Measurements from ENCODE around the gene HELLS. TPM values are rescaled to one million over a fixed set of nuclear protein-coding genes. Genes with fewer than 3 reads are reported as not detected.

Gene HELLS
- total and polyA plus RNA-seq, 2 experiments from 2014 or later = 776 to 913 TPM

DNA sequence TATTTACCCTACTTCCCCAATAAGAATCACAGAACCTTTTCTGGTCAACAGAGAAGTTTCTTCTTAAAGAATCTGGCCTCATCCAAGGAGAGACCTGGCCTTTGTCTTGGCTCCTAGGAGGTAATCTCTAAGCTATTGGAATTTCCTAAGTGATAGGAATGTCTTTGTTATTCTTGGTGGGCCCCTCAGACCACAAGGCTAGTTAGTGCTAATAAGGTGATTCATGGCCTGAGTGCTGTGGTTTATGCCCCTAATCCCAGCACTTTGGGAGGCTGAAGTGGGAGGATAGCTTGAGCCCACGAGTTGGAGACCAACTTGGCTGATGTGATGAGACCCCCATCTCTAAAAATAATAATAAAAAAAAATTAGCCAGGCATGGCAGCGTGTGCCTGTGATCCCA lies 78.0 kb downstream of the HELLS start:
- Histone ChIP-seq H2AFZ (no peak overlapping the region), H3K4me3 (no peak overlapping the region), H3K4me2 (peak overlapping the region; percentile 48), H3K79me2 (replicated peaks; ENCODE audit: insufficient read depth) (no peaks in the 10 kb centered on the region), H3K27ac (ENCODE audit: low read depth) (peak overlapping the region; percentile 85), H3K27me3 (ENCODE audit: insufficient read depth) (no peaks in the 10 kb centered on the region), H3K9me2 (ENCODE audit: insufficient read depth) (no peaks in the 10 kb centered on the region), H3K4me1 (ENCODE audit: insufficient read depth) (peaks cover 42% of the 10 kb centered on the region), H3F3A (replicated peaks; ENCODE audit: low read depth) (no peaks in the 10 kb centered on the region), H3K36me3 (ENCODE audit: insufficient read depth) (no peaks in the 10 kb centered on the region), H4K20me1 (replicated peaks; ENCODE audit: insufficient read depth) (no peaks in the 10 kb centered on the region)
- TF ChIP-seq ZNF331 (CRISPR knock-in tag; IDR thresholded peaks at IDR 0.05; ENCODE audit: low read depth) (no peak), NANOG (IDR thresholded peaks at IDR 0.05; ENCODE audit: borderline replicate concordance) (no peak), CREB1 (CRISPR knock-in tag; IDR thresholded peaks at IDR 0.05; ENCODE audit: low read depth) (no peak), ZNF114 (CRISPR knock-in tag; IDR thresholded peaks at IDR 0.05) (peak; percentile 79; the same call in 1 of the 2 replicates), EZH2phosphoT487 (IDR thresholded peaks at IDR 0.05; ENCODE audit: unreplicated experiment) (no peak)
- TF ChIP-seq, protein P1, sequence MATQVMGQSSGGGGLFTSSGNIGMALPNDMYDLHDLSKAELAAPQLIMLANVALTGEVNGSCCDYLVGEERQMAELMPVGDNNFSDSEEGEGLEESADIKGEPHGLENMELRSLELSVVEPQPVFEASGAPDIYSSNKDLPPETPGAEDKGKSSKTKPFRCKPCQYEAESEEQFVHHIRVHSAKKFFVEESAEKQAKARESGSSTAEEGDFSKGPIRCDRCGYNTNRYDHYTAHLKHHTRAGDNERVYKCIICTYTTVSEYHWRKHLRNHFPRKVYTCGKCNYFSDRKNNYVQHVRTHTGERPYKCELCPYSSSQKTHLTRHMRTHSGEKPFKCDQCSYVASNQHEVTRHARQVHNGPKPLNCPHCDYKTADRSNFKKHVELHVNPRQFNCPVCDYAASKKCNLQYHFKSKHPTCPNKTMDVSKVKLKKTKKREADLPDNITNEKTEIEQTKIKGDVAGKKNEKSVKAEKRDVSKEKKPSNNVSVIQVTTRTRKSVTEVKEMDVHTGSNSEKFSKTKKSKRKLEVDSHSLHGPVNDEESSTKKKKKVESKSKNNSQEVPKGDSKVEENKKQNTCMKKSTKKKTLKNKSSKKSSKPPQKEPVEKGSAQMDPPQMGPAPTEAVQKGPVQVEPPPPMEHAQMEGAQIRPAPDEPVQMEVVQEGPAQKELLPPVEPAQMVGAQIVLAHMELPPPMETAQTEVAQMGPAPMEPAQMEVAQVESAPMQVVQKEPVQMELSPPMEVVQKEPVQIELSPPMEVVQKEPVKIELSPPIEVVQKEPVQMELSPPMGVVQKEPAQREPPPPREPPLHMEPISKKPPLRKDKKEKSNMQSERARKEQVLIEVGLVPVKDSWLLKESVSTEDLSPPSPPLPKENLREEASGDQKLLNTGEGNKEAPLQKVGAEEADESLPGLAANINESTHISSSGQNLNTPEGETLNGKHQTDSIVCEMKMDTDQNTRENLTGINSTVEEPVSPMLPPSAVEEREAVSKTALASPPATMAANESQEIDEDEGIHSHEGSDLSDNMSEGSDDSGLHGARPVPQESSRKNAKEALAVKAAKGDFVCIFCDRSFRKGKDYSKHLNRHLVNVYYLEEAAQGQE (IDR thresholded peaks at IDR 0.05; ENCODE audit: unreplicated experiment) = no peak
- TF ChIP-seq, protein P2, sequence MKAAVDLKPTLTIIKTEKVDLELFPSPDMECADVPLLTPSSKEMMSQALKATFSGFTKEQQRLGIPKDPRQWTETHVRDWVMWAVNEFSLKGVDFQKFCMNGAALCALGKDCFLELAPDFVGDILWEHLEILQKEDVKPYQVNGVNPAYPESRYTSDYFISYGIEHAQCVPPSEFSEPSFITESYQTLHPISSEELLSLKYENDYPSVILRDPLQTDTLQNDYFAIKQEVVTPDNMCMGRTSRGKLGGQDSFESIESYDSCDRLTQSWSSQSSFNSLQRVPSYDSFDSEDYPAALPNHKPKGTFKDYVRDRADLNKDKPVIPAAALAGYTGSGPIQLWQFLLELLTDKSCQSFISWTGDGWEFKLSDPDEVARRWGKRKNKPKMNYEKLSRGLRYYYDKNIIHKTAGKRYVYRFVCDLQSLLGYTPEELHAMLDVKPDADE (IDR thresholded peaks at IDR 0.05) = no peak
- TF ChIP-seq, protein P3, sequence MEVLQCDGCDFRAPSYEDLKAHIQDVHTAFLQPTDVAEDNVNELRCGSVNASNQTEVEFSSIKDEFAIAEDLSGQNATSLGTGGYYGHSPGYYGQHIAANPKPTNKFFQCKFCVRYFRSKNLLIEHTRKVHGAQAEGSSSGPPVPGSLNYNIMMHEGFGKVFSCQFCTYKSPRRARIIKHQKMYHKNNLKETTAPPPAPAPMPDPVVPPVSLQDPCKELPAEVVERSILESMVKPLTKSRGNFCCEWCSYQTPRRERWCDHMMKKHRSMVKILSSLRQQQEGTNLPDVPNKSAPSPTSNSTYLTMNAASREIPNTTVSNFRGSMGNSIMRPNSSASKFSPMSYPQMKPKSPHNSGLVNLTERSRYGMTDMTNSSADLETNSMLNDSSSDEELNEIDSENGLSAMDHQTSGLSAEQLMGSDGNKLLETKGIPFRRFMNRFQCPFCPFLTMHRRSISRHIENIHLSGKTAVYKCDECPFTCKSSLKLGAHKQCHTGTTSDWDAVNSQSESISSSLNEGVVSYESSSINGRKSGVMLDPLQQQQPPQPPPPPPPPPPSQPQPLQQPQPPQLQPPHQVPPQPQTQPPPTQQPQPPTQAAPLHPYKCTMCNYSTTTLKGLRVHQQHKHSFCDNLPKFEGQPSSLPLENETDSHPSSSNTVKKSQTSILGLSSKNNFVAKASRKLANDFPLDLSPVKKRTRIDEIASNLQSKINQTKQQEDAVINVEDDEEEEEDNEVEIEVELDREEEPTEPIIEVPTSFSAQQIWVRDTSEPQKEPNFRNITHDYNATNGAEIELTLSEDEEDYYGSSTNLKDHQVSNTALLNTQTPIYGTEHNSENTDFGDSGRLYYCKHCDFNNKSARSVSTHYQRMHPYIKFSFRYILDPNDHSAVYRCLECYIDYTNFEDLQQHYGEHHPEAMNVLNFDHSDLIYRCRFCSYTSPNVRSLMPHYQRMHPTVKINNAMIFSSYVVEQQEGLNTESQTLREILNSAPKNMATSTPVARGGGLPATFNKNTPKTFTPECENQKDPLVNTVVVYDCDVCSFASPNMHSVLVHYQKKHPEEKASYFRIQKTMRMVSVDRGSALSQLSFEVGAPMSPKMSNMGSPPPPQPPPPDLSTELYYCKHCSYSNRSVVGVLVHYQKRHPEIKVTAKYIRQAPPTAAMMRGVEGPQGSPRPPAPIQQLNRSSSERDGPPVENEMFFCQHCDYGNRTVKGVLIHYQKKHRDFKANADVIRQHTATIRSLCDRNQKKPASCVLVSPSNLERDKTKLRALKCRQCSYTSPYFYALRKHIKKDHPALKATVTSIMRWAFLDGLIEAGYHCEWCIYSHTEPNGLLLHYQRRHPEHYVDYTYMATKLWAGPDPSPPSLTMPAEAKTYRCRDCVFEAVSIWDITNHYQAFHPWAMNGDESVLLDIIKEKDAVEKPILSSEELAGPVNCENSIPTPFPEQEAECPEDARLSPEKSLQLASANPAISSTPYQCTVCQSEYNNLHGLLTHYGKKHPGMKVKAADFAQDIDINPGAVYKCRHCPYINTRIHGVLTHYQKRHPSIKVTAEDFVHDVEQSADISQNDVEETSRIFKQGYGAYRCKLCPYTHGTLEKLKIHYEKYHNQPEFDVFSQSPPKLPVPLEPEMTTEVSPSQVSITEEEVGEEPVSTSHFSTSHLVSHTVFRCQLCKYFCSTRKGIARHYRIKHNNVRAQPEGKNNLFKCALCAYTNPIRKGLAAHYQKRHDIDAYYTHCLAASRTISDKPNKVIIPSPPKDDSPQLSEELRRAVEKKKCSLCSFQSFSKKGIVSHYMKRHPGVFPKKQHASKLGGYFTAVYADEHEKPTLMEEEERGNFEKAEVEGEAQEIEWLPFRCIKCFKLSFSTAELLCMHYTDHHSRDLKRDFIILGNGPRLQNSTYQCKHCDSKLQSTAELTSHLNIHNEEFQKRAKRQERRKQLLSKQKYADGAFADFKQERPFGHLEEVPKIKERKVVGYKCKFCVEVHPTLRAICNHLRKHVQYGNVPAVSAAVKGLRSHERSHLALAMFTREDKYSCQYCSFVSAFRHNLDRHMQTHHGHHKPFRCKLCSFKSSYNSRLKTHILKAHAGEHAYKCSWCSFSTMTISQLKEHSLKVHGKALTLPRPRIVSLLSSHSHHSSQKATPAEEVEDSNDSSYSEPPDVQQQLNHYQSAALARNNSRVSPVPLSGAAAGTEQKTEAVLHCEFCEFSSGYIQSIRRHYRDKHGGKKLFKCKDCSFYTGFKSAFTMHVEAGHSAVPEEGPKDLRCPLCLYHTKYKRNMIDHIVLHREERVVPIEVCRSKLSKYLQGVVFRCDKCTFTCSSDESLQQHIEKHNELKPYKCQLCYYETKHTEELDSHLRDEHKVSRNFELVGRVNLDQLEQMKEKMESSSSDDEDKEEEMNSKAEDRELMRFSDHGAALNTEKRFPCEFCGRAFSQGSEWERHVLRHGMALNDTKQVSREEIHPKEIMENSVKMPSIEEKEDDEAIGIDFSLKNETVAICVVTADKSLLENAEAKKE (CRISPR knock-in tag; IDR thresholded peaks at IDR 0.05) = peak; percentile 99
- DNase-seq (ENCODE audit: low spot score) = peak; percentile 83
- Mint-ChIP-seq H3K27ac (peak overlapping the region; percentile 85; the same call in 1 of the 2 replicates), H3K36me3 (ENCODE audit: low read depth) (peaks cover 23% of the 10 kb centered on the region), H3K27me3 (ENCODE audit: insufficient read depth, low read depth, poor library complexity) (no peaks in the 10 kb centered on the region), H3K4me3 (no peak overlapping the region), H3K4me1 (peaks cover 44% of the 10 kb centered on the region), H3K9me3 (peaks cover 11% of the 10 kb centered on the region)
- peak; percentile 94 for ATAC-seq

Measured in GM23338 (cell line).